H9 (cell line): ENCODE measurements around the gene PRRC1. TPM values are rescaled to one million over a fixed set of nuclear protein-coding genes. Genes with fewer than 3 reads are reported as not detected.

Source experiments
- DNase-seq: peaks from one replicate; pipeline ENCODE4 v3.0.0-alpha.2; 2017
- H2AFZ ChIP-seq: one replicate; pipeline ENCODE4 v1.6.1; 2013; ENCODE audit warnings: mild to moderate bottlenecking, low read length, control low read depth, moderate library complexity
- H2AK5ac ChIP-seq: 2 replicates; pipeline ENCODE4 v1.6.1; 2013; ENCODE audit warnings: low read length, control low read depth, mixed read lengths; ENCODE audit not compliant: insufficient read length
- H2BK120ac ChIP-seq: one replicate; pipeline ENCODE4 v1.6.1; 2013; ENCODE audit warnings: low read depth, mild to moderate bottlenecking, low read length, control low read depth, inconsistent platforms; ENCODE audit not compliant: poor library complexity, severe bottlenecking
- H2BK12ac ChIP-seq: 2 replicates; pipeline ENCODE4 v1.6.1; 2013; ENCODE audit warnings: low read length, control low read depth, mixed read lengths, low read depth; ENCODE audit not compliant: insufficient read length
- H2BK15ac ChIP-seq: 2 replicates; pipeline ENCODE4 v1.6.1; 2013; ENCODE audit warnings: low read depth, low read length, control low read depth
- H2BK20ac ChIP-seq: one replicate; pipeline ENCODE4 v1.6.1; 2013; ENCODE audit warnings: low read depth, mild to moderate bottlenecking, low read length, control low read depth, inconsistent platforms; ENCODE audit not compliant: poor library complexity, severe bottlenecking
- H2BK5ac ChIP-seq: 2 replicates; pipeline ENCODE4 v1.6.1; 2013; ENCODE audit warnings: low read length, control low read depth, mixed read lengths; ENCODE audit not compliant: insufficient read length
- H3K14ac ChIP-seq: 2 replicates; pipeline ENCODE4 v1.6.1; 2013; ENCODE audit warnings: low read length, control low read depth; ENCODE audit not compliant: insufficient read depth
- H3K18ac ChIP-seq: 2 replicates; pipeline ENCODE4 v1.6.1; 2013; ENCODE audit warnings: low read depth, mild to moderate bottlenecking, mixed read lengths, low read length, control low read depth; ENCODE audit not compliant: insufficient read length
- H3K23ac ChIP-seq: 2 replicates; pipeline ENCODE4 v1.6.1; 2013; ENCODE audit warnings: low read length, control low read depth, mixed read lengths, low read depth; ENCODE audit not compliant: insufficient read length
- H3K23me2 ChIP-seq: 2 replicates; pipeline ENCODE4 v1.6.1; 2013; ENCODE audit warnings: low read depth, mild to moderate bottlenecking, mixed read lengths, low read length, control low read depth; ENCODE audit not compliant: insufficient read length, poor library complexity, severe bottlenecking
- H3K27ac ChIP-seq: 2 replicates; pipeline ENCODE4 v1.5.1; 2013; ENCODE audit warnings: low read length, control low read depth, mixed read lengths, low read depth; ENCODE audit not compliant: insufficient read length
- H3K27me3 ChIP-seq: 2 replicates; pipeline ENCODE4 v1.6.1; 2013; ENCODE audit warnings: low read length, control low read depth, inconsistent platforms; ENCODE audit not compliant: insufficient read depth
- H3K4ac ChIP-seq: 2 replicates; pipeline ENCODE4 v1.6.1; 2013; ENCODE audit warnings: low read depth, mild to moderate bottlenecking, control low read depth, inconsistent platforms, low read length, moderate library complexity
- H3K4me1 ChIP-seq: 2 replicates; pipeline ENCODE4 v1.6.1; 2013; ENCODE audit warnings: low read length, control low read depth, inconsistent platforms; ENCODE audit not compliant: insufficient read depth
- H3K4me2 ChIP-seq: 2 replicates; pipeline ENCODE4 v1.6.1; 2013; ENCODE audit warnings: low read length, control low read depth, mixed read lengths; ENCODE audit not compliant: insufficient read length, insufficient read depth
- H3K56ac ChIP-seq: 2 replicates; pipeline ENCODE4 v1.6.1; 2013; ENCODE audit warnings: low read depth, mild to moderate bottlenecking, mixed read lengths, low read length, control low read depth; ENCODE audit not compliant: insufficient read length
- H3K79me1 ChIP-seq: 2 replicates; pipeline ENCODE4 v1.6.1; 2013; ENCODE audit warnings: low read depth, mild to moderate bottlenecking, moderate library complexity, low read length, control low read depth, inconsistent platforms; ENCODE audit not compliant: insufficient read depth, poor library complexity, severe bottlenecking
- H3K79me2 ChIP-seq: 2 replicates; pipeline ENCODE4 v1.6.1; 2013; ENCODE audit warnings: low read length, control low read depth, inconsistent platforms; ENCODE audit not compliant: insufficient read depth
- H3K9ac ChIP-seq: 2 replicates; pipeline ENCODE4 v1.6.1; 2013; ENCODE audit warnings: low read length, control low read depth, mixed read lengths; ENCODE audit not compliant: insufficient read length; ENCODE audit errors: extremely low read depth
- H3K9me3 ChIP-seq: one replicate; pipeline ENCODE4 v1.6.1; 2013; ENCODE audit warnings: low read depth, low read length, inconsistent platforms; ENCODE audit not compliant: control insufficient read depth
- H3T11ph ChIP-seq: one replicate; pipeline ENCODE4 v1.6.1; 2013; ENCODE audit warnings: mild to moderate bottlenecking, low read length, control low read depth, inconsistent platforms
- H4K20me1 ChIP-seq: one replicate; pipeline ENCODE4 v1.6.1; 2013; ENCODE audit not compliant: control insufficient read depth, insufficient read length, insufficient read depth
- H4K5ac ChIP-seq: 2 replicates; pipeline ENCODE4 v1.6.1; 2013; ENCODE audit warnings: low read depth, mild to moderate bottlenecking, mixed read lengths, low read length, control low read depth; ENCODE audit not compliant: insufficient read length
- H4K8ac ChIP-seq: replicated peaks from 2 replicates; pipeline ENCODE4 v1.6.1; 2013; ENCODE audit warnings: low read length, control low read depth, mixed read lengths, low read depth; ENCODE audit not compliant: insufficient read length
- H4K91ac ChIP-seq: 2 replicates; pipeline ENCODE4 v1.6.1; 2013; ENCODE audit warnings: low read depth, mild to moderate bottlenecking, moderate library complexity, mixed read lengths, low read length, control low read depth; ENCODE audit not compliant: insufficient read length
- H3K27ac Mint-ChIP-seq, 3 experiments: 2 replicates in 2 of 3; 3 replicates in 1 of 3; pipeline ENCODE4 v1.8.0; 2020 to 2021; ENCODE audit warnings: mixed read lengths in 3 of 3, mild to moderate bottlenecking in 1 of 3, moderate library complexity in 1 of 3
- H3K27me3 Mint-ChIP-seq: 2 replicates; pipeline ENCODE4 v1.8.0; 2021; ENCODE audit warnings: low read depth, mild to moderate bottlenecking, moderate library complexity, mixed read lengths
- H3K36me3 Mint-ChIP-seq, 3 experiments: 2 replicates in 2 of 3; 3 replicates in 1 of 3; pipeline ENCODE4 v1.8.0; 2020 to 2021; ENCODE audit warnings: low read depth in 3 of 3, mixed read lengths in 3 of 3; ENCODE audit not compliant: insufficient read depth in 1 of 3
- H3K4me1 Mint-ChIP-seq, 2 experiments: 2 replicates each; pipeline ENCODE4 v1.8.0; 2020; ENCODE audit warnings: mixed read lengths in 2 of 2
- H3K4me3 Mint-ChIP-seq, 2 experiments: 2 replicates in 1 of 2; 3 replicates in 1 of 2; pipeline ENCODE4 v1.8.0; 2020 to 2021; ENCODE audit warnings: mild to moderate bottlenecking in 2 of 2, mixed read lengths in 2 of 2, moderate library complexity in 1 of 2
- H3K9me3 Mint-ChIP-seq, 2 experiments: 2 replicates in 1 of 2; 3 replicates in 1 of 2; pipeline ENCODE4 v1.8.0; 2020; ENCODE audit warnings: mild to moderate bottlenecking in 2 of 2, mixed read lengths in 2 of 2, moderate library complexity in 1 of 2
- CTCF ChIP-seq: fragments of 200-600 bp; sonication (generic); conservative IDR thresholded peaks from 3 replicates; pipeline ENCODE4 v1.8.0; 2021; ENCODE audit warnings: antibody characterized with exemption, mild to moderate bottlenecking
- WGBS: extraction: QIAGEN DNeasy Blood & Tissue Kit; methylation state at CpG from one replicate; pipeline ENCODE4 v1.1.7; 2013; ENCODE audit warnings: missing lambda C conversion rate, low lambda C conversion rate, mixed read lengths; ENCODE audit not compliant: insufficient read length; ENCODE audit errors: extremely low coverage; 5-methylcytosine and 5-hydroxymethylcytosine counted together
- total RNA-seq: library from RNA; stranded (reverse); gene quantifications from 2 replicates; pipeline ENCODE4 v1.2.1, GENCODE V29; 2021

The PRRC1 gene
- total RNA-seq, 1 experiment from 2014 or later = 70.7 TPM

- Histone ChIP-seq H4K20me1 (no peaks in the 10 kb centered on the region), H4K5ac (no peak overlapping the region), H3K79me2 (no peaks in the 10 kb centered on the region), H3K27ac (no peak overlapping the region), H2BK15ac (no peak overlapping the region), H4K8ac (no peak overlapping the region), H2BK12ac (no peak overlapping the region), H3K4me2 (no peak overlapping the region), H3K9ac (no peak overlapping the region), H3K4ac (no peak overlapping the region), H3K18ac (no peak overlapping the region), H2AFZ (no peak overlapping the region), H3K4me1 (no peaks in the 10 kb centered on the region), H3K23me2 (no peaks in the 10 kb centered on the region), H4K91ac (no peak overlapping the region), H3K9me3 (no peaks in the 10 kb centered on the region), H2AK5ac (no peak overlapping the region), H3K79me1 (no peaks in the 10 kb centered on the region), H3T11ph (no peak overlapping the region), H2BK20ac (no peak overlapping the region), H3K56ac (no peak overlapping the region), H2BK5ac (no peak overlapping the region), H3K23ac (no peak overlapping the region), H3K27me3 (no peaks in the 10 kb centered on the region), H2BK120ac (no peak overlapping the region), H3K14ac (no peak overlapping the region)
- no peaks in the 10 kb centered on the region for H3K4me1 Mint-ChIP-seq
- DNase-seq = no peak
- no peak for TF ChIP-seq CTCF
- H3K9me3 Mint-ChIP-seq = peaks cover 5 to 8% of the 10 kb centered on the region in 2 experiments; a peak in 4 of 5 replicates
- H3K27ac Mint-ChIP-seq = no peak overlapping the region
- no peak overlapping the region for H3K4me3 Mint-ChIP-seq
- no CpG with 5 or more reads among the region's 1 CpG for WGBS
- H3K27me3 Mint-ChIP-seq = no peaks in the 10 kb centered on the region
- H3K36me3 Mint-ChIP-seq = no peaks in the 10 kb centered on the region; a peak in 1 of 7 replicates
These were observed 60.0 kb downstream of the PRRC1 start for GRCh38 chr5:127577458-127577857.
